GM21717 (cell line): Measurements from ENCODE around the gene NOM1.

Experiments used
- ATAC-seq: cut with Tn5 transposase; IDR thresholded peaks from one replicate; pipeline ENCODE4 v1.9.1; 2021; ENCODE audit warnings: mild to moderate bottlenecking, moderate library complexity; ENCODE audit not compliant: unreplicated experiment

NOM1 gene

DNA sequence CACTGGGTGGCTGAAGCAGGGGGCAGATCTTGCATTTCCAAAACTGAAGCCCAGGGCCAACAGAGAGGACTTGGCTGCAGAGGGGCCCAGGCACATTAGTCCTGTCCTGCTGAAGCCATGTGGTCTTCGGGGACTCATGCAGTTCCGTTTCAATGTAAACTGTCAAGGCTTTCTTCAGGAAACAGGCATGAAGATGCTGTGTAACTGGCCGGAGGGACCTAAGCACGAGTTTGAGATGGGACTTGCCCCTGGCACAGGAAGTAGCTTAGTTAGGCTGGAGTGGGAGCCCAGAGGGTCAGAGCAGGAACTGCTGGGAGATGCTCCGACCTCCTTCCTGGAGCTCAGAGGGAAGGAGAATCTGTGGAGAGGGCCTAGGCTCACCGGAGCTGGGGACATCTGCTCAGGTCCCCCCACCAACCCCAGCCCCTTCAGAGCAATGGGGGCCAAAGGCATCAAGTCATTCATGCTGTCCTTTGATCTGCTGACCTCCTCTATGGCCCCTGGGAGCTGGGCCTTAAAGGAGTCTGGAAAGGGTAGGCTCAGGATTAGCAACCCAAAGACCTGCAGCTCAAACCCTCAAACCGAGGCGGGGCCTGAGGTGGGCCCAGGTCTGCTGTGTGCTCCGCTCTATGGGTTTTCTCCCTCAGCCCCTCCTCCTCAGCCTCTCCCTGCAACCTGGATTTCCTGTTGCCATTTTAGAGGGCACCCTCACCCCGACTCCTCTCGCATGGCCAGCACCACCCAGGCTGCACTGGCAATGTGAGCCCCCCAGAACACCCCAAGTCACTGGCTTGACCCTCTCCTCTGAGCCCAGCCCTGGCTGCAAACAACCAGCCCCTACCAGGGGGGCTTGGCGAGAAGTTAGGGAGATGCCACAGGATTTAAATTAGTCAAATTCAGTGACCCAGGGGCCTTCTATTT lies 65.4 kb downstream of the NOM1 start:
- ATAC-seq: no peak

DNA sequence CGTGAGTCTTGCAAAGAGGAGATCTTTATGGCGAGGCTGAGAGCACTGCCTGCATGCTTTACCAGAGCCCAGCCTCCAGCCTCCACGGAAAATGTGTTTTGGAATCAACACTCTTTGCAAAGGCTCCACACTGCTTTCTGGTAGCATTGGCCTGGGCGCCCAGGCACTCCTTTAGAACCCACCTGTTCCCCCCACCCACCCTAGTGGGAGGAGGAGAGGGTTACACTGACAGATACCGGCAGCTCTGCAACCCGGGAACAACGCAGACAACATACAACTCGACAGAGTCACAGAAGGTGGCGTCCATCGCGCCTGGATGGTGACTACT lies 66.5 kb downstream of the NOM1 start:
- ATAC-seq: peak; percentile 3

DNA sequence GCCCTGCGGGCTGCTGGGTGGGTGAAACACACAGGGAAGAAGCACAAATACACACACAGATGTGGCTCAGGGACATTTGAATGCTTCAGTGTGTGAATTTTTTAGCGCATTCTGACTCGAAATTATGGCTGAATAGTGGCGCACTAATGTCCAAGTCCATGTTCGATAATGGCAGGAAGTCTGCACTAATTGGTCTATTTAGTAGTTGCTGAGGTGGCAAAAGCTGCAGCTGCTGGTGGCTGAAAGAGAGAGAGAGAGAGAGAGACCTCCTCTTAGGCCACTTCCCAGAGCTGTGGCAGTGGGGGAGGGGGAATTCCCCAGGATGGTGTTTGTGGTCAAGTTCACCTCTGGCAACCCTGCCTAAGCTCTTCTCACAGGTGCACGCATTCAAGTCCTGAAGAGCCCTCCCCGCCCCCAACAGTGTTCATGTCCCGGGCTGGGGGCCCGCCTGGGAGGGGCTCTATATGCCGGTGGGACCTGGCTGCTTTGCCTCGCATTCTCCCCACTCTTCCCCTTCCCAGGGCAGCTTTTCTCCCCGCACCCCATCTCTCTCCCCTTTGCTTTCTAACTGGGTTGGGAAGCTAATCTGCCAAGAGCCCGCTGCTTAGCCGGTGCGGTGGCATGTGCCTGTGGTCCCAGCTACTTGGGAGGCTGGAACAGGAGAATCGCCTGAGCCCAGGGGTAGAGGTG lies 67.0 kb downstream of the NOM1 start:
- ATAC-seq: peak; percentile 74

DNA sequence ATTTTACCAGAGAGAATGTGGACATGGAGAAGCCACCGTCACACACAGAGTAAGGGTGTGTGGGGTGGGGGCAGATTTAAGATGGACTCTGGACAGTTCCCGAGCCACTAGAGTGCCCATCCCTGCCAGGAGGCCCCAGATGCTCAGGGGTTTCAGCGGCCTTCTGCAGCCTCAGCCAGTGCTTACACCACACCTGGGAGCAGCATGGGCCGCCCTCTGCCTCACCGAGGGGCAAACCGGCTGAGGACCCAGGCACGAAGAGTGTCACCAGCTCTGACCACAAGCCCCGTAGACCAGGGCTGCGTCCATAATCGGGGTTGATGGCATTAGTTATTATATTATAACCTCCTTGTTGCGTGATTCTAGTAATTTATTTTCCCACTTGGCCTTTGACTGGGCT lies 67.6 kb downstream of the NOM1 start:
- ATAC-seq: no peak

DNA sequence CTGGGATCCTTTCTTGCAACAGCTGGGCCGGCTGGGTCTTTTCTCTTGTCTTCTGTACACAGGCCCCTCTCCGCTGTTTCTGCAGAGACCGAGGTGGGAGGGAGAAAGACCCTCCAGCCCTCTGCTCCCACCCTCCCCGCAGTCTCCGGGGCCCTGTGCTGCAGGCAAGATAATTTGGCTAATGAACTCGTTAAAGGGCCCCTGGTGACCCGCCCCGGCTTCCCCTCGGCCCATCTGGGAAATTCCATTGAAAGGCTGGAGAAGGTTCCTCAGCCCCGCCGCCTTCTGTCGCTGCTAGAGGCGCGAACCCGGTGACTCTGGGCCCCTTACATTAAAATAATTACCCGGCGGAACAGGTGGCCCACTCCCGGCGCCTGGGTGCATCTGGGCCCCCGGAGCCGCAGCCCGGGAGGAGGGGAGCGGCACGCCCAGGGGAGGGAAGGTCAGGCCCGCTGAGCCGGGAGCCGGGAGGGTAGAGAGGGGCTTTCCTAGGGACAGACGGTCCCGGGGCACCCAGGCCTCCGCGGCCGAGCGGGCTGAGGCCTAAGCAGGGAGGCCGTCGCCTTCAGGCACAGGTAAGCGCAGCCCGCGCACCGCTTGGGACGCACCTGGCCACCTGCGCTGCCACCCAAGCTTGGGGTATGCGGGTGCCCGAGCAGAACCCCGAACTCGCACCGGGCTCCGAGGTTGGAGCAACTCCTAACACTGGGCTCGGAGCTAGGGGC lies 68.3 kb downstream of the NOM1 start:
- ATAC-seq: no peak

DNA sequence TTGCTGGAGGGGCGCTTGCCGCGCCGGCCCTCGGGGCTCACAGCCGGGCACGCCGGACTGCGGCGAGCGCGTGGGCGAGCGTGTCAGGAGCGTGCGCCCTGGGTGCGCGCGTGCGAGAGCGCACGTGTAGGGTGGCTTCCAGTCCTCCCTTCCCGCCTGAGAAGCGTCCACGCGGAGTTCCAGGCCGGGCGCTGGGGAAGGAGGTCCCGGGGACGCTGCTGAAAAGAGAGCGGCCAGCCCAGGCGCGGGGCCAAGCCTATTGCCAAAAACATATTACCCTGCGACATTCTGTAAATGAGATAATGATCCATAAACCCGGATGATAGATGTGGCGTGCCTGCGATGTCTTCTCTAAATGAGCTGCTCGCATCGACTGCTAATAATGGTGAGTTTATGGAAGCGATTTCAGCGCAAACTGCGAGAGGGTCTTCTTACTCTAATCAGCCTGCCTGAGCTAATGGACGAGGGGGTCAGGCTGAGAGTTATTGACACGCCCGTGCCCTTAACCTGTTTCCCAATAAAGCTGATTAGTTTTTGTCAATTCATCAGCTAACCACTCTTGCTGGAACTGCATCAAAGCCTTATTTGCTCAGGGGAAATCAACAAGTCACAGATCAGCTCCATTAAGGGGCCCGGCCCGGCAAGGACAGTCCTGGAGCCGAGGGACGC lies 69.0 kb downstream of the NOM1 start:
- no peak for ATAC-seq

DNA sequence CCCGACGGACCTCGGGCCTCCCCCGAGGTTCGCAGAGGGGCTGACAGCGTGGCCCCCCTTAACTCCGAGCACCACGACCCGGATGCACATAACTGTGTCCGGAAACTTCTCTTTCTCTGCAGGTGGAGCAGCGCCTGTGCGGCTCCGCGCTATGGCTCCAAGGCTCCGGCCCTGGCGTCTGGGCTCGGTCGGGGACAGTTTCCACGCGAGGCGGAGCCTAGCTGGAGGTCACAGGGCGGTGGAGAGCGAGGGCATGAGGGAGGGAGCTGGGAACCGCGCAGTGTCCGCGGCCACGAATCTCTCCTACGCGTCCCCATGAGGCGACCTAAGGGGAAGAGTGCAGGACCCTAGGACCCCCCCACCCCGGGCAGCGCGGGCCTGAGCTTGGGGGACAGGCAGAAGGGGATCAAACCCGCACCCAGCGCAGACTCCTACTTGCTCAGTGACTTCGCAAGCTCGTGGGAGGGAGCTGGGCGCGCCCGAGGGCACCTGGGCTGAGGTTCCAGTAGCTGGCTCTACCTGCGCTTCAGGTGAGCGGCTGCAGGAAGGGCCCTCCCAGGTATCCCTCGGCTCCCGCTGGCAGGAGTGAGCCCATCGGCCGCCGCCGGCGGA lies 69.6 kb downstream of the NOM1 start:
- no peak for ATAC-seq

DNA sequence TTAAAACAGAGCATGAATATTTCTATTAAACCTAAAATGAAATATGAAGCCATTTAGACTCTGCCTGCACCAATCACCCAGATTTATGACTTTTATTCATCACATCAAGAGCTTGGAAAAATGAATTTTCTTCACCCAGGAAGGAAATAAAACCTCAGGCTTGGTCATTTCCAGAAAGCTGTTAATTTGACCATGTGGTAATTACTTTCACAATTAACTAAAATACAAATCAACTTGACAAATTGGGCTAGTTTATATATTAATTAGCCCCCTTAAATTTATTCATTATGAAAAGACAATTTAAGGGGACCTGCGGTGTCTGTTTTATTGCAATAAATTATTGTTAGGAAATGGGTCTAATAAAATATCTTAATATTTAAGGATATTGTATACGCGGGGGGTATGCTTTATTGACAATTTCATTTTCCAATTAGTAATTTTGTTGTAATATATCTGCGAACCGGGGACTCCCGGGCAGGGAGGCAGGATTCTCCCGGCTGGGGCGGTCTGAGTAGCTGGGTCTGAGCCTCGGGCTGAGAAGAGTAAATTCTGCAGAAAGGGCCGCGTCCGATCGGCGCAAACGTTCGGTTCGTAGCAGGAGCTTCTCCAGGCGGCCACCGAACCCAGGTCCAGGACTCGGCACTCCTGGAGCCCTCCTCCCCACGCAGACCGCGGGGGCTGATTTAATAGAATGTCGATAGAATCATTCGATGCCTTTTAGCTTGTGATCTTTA lies 70.4 kb downstream of the NOM1 start:
- no peak for ATAC-seq

DNA sequence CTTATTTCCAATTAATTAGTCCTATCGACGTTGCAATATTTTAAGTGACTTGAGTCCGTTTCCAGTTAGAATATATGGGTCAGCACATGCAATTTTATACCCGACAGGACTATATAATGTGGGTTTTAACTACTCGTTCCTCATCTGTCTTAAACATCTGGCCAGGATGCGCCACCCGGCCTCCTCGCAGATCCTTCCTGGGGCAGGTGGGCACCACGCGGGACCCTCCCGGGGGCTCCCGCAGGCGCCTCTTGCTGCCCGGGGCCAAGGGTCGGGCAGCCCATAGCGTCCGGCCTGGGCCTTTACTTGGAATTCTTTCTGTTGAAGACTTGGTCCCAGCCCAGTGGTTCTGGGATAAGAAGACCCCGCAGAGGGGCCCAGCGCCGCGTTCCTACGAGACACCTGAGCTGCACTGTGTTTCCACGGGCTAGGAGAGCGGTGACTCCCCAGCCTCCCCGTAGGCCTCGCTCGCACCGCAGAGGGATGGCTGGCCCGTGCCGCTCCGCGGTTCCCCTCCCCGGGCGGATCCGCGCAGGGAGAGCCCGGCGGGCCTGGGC lies 71.1 kb downstream of the NOM1 start:
- ATAC-seq: no peak

DNA sequence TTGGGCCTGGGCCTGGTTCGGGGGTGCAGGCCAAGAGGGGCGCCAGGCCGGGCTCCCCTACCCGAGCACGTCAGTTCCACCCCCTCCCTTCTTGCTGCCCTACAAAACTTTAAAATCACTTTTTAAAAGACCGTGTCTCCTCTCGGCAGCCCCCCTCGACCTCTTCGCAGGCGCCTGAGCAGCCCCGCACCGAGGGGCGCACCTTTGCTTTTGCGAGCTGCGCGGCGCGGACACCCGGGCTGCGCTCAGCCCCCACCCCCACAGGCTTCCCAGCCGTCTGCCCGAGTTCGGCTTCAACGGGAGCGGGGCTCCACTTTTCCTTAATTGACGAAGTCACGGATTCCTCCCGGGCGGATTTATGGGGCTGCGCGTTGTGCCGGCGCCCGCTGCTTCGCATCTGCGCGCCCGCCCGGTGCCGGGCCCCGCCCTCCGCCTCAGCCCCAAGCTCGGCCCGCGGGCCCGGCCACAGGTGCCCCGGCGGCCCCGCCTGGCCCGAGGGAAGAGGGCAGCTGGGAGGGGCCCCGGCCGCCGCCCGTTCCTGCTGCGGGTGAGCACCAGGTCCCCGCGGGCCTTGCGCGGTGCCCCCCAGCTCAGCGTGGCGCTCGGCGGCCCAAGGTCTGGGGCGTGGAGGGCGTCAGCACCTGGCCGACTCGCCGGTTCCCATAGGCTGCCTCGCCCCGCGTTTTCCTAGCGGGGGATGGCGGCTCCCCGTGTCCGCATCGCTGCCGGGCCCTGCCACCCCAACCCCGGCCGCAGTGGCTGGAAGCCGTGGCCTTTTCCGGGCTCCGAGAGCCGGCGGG lies 71.8 kb downstream of the NOM1 start:
- ATAC-seq: no peak

DNA sequence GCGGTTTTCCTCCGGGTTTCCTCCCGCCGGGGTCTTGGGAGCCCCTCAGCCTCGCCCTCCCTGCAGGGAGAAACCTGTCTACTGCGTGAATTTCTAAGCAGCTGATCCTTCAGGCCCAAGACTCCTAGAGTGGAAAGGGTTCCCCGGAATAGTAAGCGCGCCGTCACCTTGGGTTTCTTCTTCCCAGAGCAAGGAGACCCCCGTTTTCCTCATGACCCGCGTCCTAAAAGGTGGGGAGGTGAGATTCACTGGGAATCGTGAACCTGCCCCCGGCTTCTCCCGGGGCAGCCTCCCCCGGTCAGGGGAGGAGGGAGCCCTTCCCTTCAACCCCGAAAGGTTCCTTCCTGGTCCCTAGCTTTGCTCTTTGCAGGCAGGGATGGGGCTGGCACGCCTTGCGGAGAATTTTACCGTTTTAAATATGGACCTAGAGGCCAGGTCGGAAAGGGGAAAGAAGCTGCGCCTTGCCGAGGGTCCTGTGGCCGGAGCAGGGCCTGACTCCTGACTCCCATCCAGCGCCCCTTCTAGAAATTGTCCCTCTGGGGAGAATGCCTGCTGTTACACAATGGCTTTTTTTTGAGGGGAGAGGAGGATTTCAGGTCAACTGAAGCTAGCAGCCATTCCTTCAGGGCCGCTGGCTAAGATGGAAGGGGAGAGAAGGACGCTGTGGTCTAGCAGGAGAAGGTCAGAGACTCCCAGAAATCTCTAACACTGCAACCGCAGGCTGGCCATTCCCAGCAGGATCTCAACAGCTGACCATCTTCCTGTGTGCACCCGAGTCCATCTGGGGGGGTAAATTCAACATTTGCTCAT lies 72.6 kb downstream of the NOM1 start:
- ATAC-seq: no peak
